SU-DHL-6 (cell line): ENCODE measurements around the gene PALLD.

Experiments used
- EZH2phosphoT487 ChIP-seq: fragments of 200-600 bp; sonication (generic), shearing (Covaris generic); conservative IDR thresholded peaks from 2 replicates; pipeline ENCODE4 v1.6.1; 2018; ENCODE audit warnings: mild to moderate bottlenecking, antibody characterized with exemption, low read length, moderate library complexity, mixed read lengths
- TF ChIP-seq, protein P1 (sequence below): fragments of 200-600 bp; sonication (generic); IDR thresholded peaks from one replicate; pipeline ENCODE4 v1.5.1; 2017; ENCODE audit warnings: antibody characterized with exemption, mild to moderate bottlenecking, low read length, moderate library complexity; ENCODE audit not compliant: insufficient read depth, poor library complexity, severe bottlenecking

DNA sequence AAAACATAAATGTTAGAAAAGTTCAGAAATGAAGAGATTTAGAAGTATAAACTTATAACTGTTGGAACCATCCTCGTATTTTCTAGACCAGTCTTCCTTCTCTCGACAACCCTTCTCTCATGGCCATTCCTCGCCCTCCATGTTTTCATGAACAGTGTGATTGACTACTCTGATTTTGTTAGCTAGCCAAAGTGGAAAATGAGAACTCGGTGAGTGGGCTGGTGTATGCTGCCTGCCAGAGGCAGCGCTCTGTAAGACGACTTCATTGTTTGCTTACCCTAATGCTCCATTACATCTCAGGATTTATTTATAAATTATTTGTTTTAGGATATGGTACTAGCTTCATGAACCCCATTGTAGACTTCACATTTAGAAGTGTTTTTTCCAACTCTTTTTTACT, 360.2 kb downstream of the PALLD start:
- TF ChIP-seq, protein P1, sequence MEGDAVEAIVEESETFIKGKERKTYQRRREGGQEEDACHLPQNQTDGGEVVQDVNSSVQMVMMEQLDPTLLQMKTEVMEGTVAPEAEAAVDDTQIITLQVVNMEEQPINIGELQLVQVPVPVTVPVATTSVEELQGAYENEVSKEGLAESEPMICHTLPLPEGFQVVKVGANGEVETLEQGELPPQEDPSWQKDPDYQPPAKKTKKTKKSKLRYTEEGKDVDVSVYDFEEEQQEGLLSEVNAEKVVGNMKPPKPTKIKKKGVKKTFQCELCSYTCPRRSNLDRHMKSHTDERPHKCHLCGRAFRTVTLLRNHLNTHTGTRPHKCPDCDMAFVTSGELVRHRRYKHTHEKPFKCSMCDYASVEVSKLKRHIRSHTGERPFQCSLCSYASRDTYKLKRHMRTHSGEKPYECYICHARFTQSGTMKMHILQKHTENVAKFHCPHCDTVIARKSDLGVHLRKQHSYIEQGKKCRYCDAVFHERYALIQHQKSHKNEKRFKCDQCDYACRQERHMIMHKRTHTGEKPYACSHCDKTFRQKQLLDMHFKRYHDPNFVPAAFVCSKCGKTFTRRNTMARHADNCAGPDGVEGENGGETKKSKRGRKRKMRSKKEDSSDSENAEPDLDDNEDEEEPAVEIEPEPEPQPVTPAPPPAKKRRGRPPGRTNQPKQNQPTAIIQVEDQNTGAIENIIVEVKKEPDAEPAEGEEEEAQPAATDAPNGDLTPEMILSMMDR = no peak
- TF ChIP-seq EZH2phosphoT487 = no peak
